Smooth muscle cell of the brain vasculature (primary cell): Measurements from ENCODE around the gene SFT2D1.
A peak's percentile ranks its signal among the peaks of the same experiment; 100 is the strongest.
"Not testable (repeated sequence)": the region's sequence is repeated elsewhere in the genome, so short reads cannot be mapped to it uniquely, and the experiment has no call there.

Experiments used
- DNase-seq: peaks from one replicate; pipeline ENCODE4 v3.0.0-alpha.2; 2012; ENCODE audit warnings: low read depth, low spot score

Gene SFT2D1

GRCh38 chr6:166364456-166364855, 22.1 kb upstream of the SFT2D1 start:
- no peak for DNase-seq

- DNase-seq: not testable (repeated sequence)
Observed at GRCh38 chr6:166362427-166362826, 20.1 kb upstream of the SFT2D1 start.

DNA sequence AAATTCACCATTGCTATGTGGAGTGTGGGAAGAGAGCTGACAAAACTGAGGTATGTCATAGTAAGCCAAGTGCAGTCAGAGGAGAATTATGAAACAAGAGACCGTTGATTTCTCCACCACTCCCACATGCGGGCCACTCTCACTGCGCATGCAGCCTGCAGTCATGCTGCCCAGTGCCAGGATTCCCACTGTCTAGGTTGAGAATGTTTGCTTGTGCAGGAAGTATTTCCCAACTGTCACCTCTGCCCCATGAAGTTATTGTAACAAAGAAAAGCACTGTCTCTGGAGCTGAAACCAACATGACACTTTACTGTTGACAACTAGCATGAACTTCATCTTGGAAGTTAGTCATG, 18.7 kb upstream of the SFT2D1 start:
- DNase-seq: peak; percentile 74

DNA sequence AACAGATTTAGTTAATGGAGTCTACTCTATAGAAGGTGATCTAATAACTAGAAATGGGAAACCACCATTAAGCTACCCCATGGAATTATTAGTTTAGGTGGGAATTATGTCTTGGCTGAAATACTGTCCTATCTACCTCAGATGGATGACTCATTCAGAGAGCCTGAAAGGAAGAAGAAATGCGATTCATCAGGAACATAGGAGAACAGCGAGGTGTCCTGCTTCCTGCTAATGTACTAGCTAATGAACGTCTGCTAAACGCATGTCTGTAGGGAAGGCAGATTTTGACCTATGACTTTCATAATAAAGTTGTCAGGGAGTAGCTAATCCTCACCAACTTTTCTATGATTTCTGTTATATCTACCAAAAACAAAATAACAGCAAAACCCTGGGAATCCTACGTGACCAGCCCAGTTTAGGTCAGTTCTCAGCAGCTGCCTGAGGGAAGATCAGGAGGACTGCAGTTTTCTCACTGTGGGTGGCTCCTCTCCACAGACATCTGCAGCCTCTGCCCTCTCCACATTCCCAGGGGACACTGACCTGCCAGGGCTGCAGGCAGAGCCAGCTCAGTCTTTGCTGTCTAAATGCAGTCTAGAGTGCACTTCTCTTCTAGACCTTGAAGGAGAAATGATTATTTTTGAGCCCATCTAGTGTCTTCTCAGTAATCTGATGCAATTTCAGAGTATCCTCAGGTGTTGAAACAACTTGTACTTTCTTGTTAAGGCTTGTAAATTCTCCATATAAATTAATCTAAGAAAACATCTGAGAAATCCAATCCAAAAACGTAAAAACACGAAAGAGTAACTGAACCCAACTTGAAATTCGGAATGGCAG, 18.1 kb upstream of the SFT2D1 start:
- peak; percentile 84 for DNase-seq

- DNase-seq: no peak
Observed at GRCh38 chr6:166355552-166355951, 13.2 kb upstream of the SFT2D1 start.

- DNase-seq: no peak
Observed at GRCh38 chr6:166354965-166355364, 12.6 kb upstream of the SFT2D1 start.

DNA sequence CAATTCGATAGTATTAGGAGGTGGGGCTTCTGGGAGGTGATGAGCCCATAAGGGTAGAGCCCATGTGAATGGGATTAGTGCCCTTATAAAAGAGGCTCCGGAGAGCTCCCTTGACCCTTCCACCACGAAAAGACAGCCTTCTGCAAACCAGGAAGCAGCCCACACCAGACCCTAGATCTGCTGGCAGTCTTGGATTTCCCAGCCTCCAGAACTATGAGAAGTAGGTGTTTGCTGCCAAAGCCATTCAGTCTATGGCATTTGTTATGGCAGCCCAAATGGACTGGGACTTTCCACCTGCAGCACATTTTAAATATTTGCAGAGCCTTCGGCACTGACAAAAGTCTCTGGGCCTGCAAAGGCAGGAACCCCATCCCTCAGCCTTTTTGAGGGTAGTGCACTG, 11.8 kb upstream of the SFT2D1 start:
- no peak for DNase-seq

DNA sequence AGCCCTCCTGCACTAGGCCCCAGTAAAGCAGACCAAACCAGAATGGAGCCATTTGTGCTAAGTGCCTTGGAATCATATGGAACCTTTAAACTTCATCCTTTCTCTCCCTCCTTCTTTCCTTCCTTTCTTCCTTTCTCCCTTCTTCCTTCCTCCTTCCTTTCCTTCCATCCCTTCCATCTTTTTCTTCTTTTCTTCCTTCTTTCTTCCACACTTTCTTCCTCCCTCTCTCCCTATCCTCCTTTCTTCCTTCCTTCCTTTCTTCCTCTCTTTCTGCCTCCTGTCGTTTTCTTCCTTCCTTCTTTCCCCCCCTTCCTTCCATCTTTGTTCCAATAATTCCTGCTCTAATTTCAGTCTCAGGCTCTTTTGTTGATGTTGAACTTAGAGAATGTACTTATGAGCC, 11.2 kb upstream of the SFT2D1 start:
- DNase-seq: no peak

GRCh38 chr6:166352923-166353322, 10.6 kb upstream of the SFT2D1 start:
- DNase-seq: no peak

DNA sequence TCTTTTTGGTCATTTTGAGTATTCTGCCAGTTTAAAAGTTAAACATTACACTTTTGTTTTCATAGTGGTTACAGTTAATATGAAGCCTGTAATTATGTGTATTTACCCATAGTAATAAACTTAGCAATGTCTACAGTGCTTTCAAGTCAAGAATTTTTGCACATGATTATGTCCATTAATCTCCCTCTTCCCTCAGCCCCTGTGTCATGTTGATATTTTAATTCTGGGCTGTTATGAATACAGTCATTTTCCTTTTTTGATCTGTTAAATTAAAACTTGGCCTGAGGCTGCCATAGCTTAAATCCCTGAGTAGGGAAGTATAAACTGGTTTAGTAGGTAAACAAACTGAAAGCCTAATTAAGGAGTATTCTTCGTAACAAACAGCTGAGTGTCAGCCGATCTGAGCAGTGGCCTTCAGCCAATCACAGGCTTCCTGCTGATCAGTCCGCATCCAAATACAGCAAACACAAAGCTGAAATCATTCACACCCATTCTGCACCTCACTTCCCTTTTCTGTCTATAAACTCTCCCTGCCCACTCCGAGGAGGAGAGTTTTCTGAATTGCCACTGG, 9.5 kb upstream of the SFT2D1 start:
- DNase-seq: no peak

DNA sequence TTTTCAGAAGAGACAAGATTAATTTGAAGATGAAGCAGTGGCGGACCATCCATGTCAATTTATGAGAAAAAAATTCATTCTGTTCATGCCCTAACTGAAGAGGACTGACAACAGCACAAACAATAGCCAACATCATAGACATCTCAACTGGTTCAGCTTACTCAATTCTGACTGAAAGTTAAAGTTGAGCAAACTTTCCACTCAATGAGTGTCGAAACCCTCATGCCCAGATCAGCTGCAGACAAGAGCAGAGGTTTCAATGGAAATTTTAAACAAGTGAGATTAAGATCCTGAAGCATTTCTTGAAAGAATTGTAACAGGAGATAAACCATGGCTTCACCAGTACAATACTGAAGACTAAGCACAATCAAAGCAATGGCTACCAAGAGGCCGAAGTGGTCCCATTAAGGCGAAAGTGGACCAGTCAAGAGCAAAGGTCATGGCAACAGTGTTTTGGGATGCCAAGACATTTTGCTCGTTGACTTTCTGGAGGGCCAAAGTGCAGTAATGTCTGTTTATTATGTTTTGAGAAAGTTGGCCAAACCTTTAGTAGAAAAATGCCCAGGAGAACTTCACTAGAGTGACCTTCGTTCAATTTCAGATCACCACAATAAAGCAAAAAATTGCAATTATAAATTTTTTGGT, 6.1 kb upstream of the SFT2D1 start:
- no peak for DNase-seq

DNA sequence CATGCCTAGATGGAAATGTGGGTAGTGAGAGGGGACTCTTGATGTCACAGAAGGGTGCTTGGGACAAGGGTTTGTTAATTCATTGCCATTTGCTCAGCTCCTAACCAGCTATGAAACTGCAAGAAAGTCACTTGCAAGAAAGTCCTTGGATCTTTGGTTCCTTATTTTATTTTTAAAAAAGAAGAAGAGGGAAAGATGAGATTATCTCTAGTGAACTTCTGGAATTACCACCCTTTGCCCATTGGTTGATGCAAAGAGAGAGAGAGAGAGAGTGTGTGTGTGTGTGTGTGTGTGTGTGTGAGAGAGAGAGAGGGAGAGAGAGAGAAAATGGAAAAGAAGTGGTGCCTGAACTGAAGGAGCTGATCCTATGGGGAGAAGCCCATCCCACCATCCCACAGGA, 4.6 kb upstream of the SFT2D1 start:
- no peak for DNase-seq

DNA sequence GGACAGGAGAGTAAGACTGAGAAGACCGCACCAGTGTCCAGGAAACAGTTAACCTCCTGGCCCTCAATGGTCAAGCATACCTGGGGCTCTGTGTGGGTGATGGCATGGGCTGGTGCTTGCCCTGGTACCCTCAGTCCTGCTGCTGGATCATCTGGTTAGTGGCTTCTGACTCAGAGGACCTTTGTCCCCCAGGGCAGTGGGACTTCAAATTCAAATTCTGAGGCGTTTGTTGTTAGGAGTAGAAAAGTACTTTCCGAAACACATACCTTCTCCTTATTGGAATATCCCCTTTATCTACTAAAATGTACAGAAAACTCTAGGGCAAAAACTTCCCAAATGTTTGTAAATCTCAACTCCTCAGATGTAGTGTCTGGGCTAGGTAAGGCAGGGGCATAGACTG, 4.1 kb upstream of the SFT2D1 start:
- DNase-seq: no peak

- not testable (repeated sequence) for DNase-seq
Observed at GRCh38 chr6:166345672-166346071, 3.3 kb upstream of the SFT2D1 start.

DNA sequence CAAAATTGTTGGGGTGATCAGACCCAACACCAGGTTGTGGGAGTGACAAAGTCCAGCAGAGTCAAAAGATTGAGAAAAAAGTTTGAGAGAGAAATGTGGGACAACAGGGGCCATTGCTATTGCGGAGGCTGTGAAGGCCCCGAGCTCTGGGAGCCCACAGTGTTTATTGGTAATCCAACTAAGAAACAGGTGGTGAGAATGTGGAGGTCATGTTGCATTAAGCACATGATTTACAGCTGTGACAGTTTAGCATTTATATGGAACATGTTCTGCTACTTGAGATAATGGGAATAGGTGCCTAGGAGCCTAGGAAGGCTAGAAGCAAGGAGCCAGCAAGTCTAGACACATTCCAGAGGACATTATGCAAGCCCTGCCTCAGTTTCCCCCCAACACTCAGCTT, 2.6 kb upstream of the SFT2D1 start:
- not testable (repeated sequence) for DNase-seq

- no peak for DNase-seq
Observed at GRCh38 chr6:166344240-166344639, 1.9 kb upstream of the SFT2D1 start.

- DNase-seq: no peak
Observed at GRCh38 chr6:166343150-166343487, 774 bp upstream of the SFT2D1 start.

DNA sequence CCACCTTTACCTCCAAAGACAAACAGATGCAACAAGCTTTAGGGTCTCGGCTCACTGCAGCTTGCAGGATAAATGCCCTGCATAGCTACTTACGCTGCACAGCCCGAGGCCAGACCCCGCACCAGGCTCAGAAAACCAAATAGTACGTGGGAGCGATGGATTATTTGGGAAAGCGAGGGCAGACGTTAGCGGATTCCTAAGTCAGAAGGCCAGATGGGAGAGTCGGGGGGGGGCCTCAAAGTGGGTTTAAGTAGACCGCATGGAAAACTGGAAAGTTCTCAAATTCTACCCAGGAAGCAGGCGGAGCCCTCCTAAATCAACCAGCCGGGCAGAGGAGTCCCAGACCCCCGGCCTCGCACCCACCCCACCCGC, 382 bp downstream of the SFT2D1 start:
- DNase-seq: no peak

GRCh38 chr6:166341464-166341863, 881 bp downstream of the SFT2D1 start:
- no peak for DNase-seq

GRCh38 chr6:166338854-166339253, 3.5 kb downstream of the SFT2D1 start:
- no peak for DNase-seq

- DNase-seq: no peak
Observed at GRCh38 chr6:166336847-166337246, 5.5 kb downstream of the SFT2D1 start.

- DNase-seq: no peak
Observed at GRCh38 chr6:166335378-166336302, 6.7 kb downstream of the SFT2D1 start.
